ENCODE measurements around the gene KLF6.

Gene KLF6

DNA sequence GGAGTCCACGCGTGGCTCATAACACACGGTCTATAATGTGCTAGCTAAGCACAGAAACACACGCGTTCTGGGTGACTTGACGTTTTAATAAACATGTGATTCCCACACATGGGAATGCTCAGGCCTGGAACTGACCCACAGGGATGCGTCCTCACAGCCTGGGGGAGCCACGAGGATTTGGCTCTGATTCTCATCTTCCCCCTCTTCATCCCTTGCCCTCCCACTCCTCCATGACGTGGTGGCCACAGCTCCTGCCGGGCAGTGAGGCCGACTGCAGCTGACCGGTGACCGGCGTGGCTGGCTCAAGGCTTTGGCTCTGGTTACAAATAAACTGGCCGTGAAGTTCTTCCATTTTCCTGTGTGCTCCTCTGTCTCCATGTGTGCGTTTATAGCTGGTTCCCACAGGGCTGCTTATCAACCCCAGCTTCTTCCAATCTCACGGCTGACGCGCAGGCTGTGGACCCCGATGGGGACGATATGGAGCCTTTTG, 40.9 kb upstream of the KLF6 start:
- Histone ChIP-seq H3K9me3 (no peaks in the 10 kb centered on the region), H3K27me3 (no peaks in the 10 kb centered on the region), H3K36me3 (no peaks in the 10 kb centered on the region), H3K4me3 (ENCODE audit: low read depth, low read length) (no peak overlapping the region), H3K4me1 (peaks cover 4% of the 10 kb centered on the region; the same call in 1 of the 2 replicates)
- TF ChIP-seq, protein P1, sequence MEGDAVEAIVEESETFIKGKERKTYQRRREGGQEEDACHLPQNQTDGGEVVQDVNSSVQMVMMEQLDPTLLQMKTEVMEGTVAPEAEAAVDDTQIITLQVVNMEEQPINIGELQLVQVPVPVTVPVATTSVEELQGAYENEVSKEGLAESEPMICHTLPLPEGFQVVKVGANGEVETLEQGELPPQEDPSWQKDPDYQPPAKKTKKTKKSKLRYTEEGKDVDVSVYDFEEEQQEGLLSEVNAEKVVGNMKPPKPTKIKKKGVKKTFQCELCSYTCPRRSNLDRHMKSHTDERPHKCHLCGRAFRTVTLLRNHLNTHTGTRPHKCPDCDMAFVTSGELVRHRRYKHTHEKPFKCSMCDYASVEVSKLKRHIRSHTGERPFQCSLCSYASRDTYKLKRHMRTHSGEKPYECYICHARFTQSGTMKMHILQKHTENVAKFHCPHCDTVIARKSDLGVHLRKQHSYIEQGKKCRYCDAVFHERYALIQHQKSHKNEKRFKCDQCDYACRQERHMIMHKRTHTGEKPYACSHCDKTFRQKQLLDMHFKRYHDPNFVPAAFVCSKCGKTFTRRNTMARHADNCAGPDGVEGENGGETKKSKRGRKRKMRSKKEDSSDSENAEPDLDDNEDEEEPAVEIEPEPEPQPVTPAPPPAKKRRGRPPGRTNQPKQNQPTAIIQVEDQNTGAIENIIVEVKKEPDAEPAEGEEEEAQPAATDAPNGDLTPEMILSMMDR (IDR thresholded peaks at IDR 0.05; ENCODE audit: low read depth, low read length), result no peak
- no peak for DNase-seq

- no peak for DNase-seq
- Histone ChIP-seq H3K4me3 (ENCODE audit: low read depth, low read length) (no peak overlapping the region), H3K9me3 (no peaks in the 10 kb centered on the region), H3K36me3 (no peaks in the 10 kb centered on the region), H3K27me3 (no peaks in the 10 kb centered on the region), H3K4me1 (peaks cover 4% of the 10 kb centered on the region; the same call in 1 of the 2 replicates)
- TF ChIP-seq, protein P1 (IDR thresholded peaks at IDR 0.05; ENCODE audit: low read depth, low read length), result no peak
Measured at GRCh38 chr10:3825244-3825643, 40.2 kb upstream of the KLF6 start.

DNA sequence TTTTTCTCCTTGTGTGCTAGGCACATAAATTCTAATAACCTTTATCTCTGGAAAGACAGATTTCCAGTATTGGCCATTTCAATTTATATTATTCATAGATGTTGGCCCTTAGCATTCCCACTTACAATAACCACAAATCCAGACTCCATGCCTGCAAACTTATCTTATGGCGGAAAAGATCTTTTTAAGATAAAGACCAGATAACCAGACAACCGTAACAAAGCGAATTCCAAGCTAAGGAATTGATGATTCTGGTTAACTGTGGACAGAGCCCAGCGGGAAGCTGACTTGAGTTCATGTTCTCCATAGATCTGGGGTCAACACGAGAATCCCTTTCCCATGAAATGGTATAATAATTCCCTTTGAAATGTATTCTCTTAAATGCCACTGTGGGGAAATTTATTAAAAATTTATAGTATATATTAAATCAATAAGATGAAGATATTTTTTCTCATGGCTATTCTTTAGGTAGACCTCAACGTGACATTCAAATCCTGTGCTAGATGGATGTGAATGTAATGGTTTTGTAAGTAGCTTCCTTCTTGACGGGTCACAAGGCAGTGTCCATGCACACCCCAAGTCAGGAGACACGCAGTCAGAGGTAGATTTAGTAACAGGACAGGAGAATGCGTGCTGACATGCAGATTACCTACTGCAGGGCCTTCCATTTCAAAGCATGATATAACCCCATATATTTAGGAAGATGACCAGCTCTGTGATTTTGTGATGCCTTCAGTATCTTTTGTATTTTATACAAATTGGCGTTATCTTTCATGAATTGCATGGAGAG, 37.7 kb upstream of the KLF6 start:
- Histone ChIP-seq H3K36me3 (no peaks in the 10 kb centered on the region), H3K4me1 (peaks cover 4% of the 10 kb centered on the region; the same call in 1 of the 2 replicates), H3K9me3 (no peaks in the 10 kb centered on the region), H3K4me3 (ENCODE audit: low read depth, low read length) (no peak overlapping the region), H3K27me3 (no peaks in the 10 kb centered on the region)
- TF ChIP-seq, protein P1 (IDR thresholded peaks at IDR 0.05; ENCODE audit: low read depth, low read length), result no peak
- no peak for DNase-seq

GRCh38 chr10:3820255-3820654, 35.2 kb upstream of the KLF6 start:
- no peaks in the 10 kb centered on the region for H3K27me3 ChIP-seq
- H3K9me3 ChIP-seq, result no peaks in the 10 kb centered on the region
- DNase-seq, result no peak
- H3K36me3 ChIP-seq, result no peaks in the 10 kb centered on the region
- H3K4me3 ChIP-seq (ENCODE audit: low read depth, low read length), result no peak overlapping the region
- peaks cover 4% of the 10 kb centered on the region; the same call in 1 of the 2 replicates for H3K4me1 ChIP-seq
- TF ChIP-seq, protein P1 (IDR thresholded peaks at IDR 0.05; ENCODE audit: low read depth, low read length), result no peak

DNA sequence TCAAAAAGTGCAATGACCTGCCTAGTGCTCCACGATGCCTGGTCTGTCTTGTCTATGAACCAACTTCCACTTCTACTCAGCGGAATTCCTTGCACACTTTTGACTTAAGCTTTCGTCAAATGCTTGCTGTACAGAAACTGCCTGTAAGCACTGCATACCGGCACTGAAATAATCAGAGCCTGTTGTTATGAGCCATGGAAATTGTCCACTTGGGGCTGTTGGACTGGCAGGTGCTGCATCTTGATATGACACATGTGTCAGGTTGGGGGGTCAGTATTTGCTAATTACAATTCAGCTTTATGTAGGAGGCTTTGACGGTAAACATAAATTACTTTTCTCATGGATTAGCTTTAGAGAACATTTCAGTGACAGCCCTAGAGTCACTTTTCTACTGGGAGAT, 32.0 kb upstream of the KLF6 start:
- no peak for DNase-seq
- Histone ChIP-seq H3K4me3 (ENCODE audit: low read depth, low read length) (no peak overlapping the region), H3K36me3 (no peaks in the 10 kb centered on the region), H3K9me3 (no peaks in the 10 kb centered on the region), H3K4me1 (no peaks in the 10 kb centered on the region), H3K27me3 (no peaks in the 10 kb centered on the region)
- TF ChIP-seq, protein P1 (IDR thresholded peaks at IDR 0.05; ENCODE audit: low read depth, low read length), result no peak

DNA sequence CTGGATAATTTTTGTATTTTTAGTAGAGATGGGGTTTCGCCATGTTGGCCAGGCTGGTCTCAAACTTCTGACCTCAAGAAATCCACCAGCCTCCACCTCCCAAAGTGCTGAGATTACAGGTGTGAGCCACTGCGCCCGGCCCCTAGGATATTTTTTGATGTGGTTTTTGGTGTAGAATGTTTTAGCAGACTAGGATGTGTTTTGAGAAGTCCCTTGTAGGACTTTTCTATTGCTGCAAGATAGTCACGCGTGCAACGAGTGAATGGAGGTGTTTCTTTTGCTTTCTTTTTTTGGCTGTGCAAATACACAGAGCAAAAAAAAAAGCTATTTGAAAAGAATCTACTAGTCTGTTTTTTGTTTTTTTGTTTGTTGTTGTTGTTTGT, 29.8 kb upstream of the KLF6 start:
- Histone ChIP-seq H3K36me3 (no peaks in the 10 kb centered on the region), H3K4me3 (ENCODE audit: low read depth, low read length) (no peak overlapping the region), H3K9me3 (no peaks in the 10 kb centered on the region), H3K27me3 (no peaks in the 10 kb centered on the region), H3K4me1 (peaks cover 10% of the 10 kb centered on the region)
- DNase-seq, result no peak
- TF ChIP-seq, protein P1 (IDR thresholded peaks at IDR 0.05; ENCODE audit: low read depth, low read length), result no peak

Measured in BE2C (cell line).